K562 (cell line): ENCODE results near the gene ARHGAP35. TPM values are rescaled to one million over a fixed set of nuclear protein-coding genes. Genes with fewer than 3 reads are reported as not detected.

ENCODE experiments used
- ARNT ChIP-seq, 2 experiments: fragments of 450-650 bp; IDR thresholded peaks; 2 replicates each; pipeline ENCODE4 v1.6.1; 2016; ENCODE audit warnings: mild to moderate bottlenecking in 1 of 2
- BACH1 ChIP-seq: fragments of 200-800 bp; sonication (Bioruptor generic); IDR thresholded peaks from 2 replicates; pipeline ENCODE4 v1.6.1; 2016; ENCODE audit warnings: missing genetic modification characterization, missing compliant biosample characterization
- CBX3 ChIP-seq, 2 experiments: IDR thresholded peaks; 1 replicate in 1 of 2; 2 replicates in 1 of 2; pipeline ENCODE4 v1.6.1; 2012; ENCODE audit warnings: inconsistent platforms in 2 of 2, low read length in 2 of 2, borderline replicate concordance in 1 of 2, control low read depth in 1 of 2
- CBX8 ChIP-seq: fragments of 200-600 bp; sonication (generic); IDR thresholded peaks from 2 replicates; pipeline ENCODE4 v1.6.1; 2012; ENCODE audit warnings: borderline replicate concordance, mixed run types, low read depth, mild to moderate bottlenecking, moderate library complexity, mixed read lengths, low read length, control low read depth, inconsistent platforms; ENCODE audit not compliant: poor library complexity, severe bottlenecking; ENCODE audit errors: extremely low read depth
- LCOR ChIP-seq: sonication (generic); formaldehyde crosslinking; IDR thresholded peaks from 2 replicates; pipeline ENCODE4 v1.8.0; 2022; ENCODE audit warnings: mild to moderate bottlenecking, missing genetic modification reagents
- MTA1 ChIP-seq: fragments of 450-650 bp; IDR thresholded peaks from 2 replicates; pipeline ENCODE4 v1.6.1; 2017; ENCODE audit warnings: borderline replicate concordance
- NFE2 ChIP-seq: IDR thresholded peaks from 2 replicates; pipeline ENCODE4 v1.6.1; 2014; ENCODE audit warnings: antibody characterized with exemption, low read depth
- NFRKB ChIP-seq: fragments of 450-650 bp; IDR thresholded peaks from 2 replicates; pipeline ENCODE4 v1.6.1; 2016; ENCODE audit warnings: low read depth
- NR2C2 ChIP-seq, 2 experiments: fragments of 200-800 bp in 1 of 2; sonication (Bioruptor generic) in 1 of 2; sonication (generic) in 1 of 2; formaldehyde crosslinking in 1 of 2; IDR thresholded peaks; 2 replicates each; pipeline versions ENCODE4 v1.6.1 to v1.8.0; 2016 to 2022; ENCODE audit warnings: mild to moderate bottlenecking in 1 of 2, missing compliant biosample characterization in 1 of 2, missing genetic modification characterization in 1 of 2, missing genetic modification reagents in 1 of 2
- SFPQ ChIP-seq: fragments of 200-400 bp; formaldehyde crosslinking; IDR thresholded peaks from 2 replicates; pipeline ENCODE4 v1.6.1; 2017; ENCODE audit warnings: mild to moderate bottlenecking, low read depth, low read length, moderate library complexity
- ZMIZ1 ChIP-seq, 2 experiments: fragments of 150-350 bp in 1 of 2; IDR thresholded peaks; 2 replicates each; pipeline ENCODE4 v1.6.1; 2012 to 2016; ENCODE audit warnings: low read depth in 2 of 2, low read length in 2 of 2, mild to moderate bottlenecking in 1 of 2, moderate library complexity in 1 of 2
- ZNF696 ChIP-seq: fragments of 250-450 bp; sonication (Bioruptor Pico); conservative IDR thresholded peaks from 2 replicates; pipeline ENCODE4 v1.4.0; 2020; ENCODE audit warnings: mild to moderate bottlenecking, moderate library complexity
- ZNF77 ChIP-seq: fragments of 250-450 bp; sonication (Bioruptor Pico); IDR thresholded peaks from 2 replicates; pipeline ENCODE4 v1.5.0; 2020
- polyA plus RNA-seq, 8 experiments: library from polyadenylated mRNA; depleted of rRNA in 4 of 8; stranded (reverse) in 5 of 8; unstranded in 3 of 8; fragments of >200 nt; fragmentation: Nextera tagmentation in 2 of 8; fragmentation: Illumina TruSeq in 1 of 8; extraction: Ambion mirVana in 2 of 8; extraction: Trizol in 1 of 8; gene quantifications; 2 replicates each; pipeline versions ENCODE4 v1.2.1 to v1.2.3, GENCODE V29; 2011 to 2014; ENCODE audit warnings: inconsistent platforms in 1 of 8, missing spikeins in 1 of 8
- total RNA-seq, 7 experiments: library from RNA; depleted of rRNA in 6 of 7; stranded (reverse); fragments of >200 nt in 6 of 7; fragmentation: Illumina TruSeq in 2 of 7; extraction: Trizol in 2 of 7; gene quantifications; 2 replicates each; pipeline versions ENCODE4 v1.2.1 to v1.2.3, GENCODE V29; 2011 to 2021; ENCODE audit warnings: low replicate concordance in 1 of 7

Gene ARHGAP35
- total and polyA plus RNA-seq, 9 of the 15 experiments (the other 6 are each of a cell fraction or from before 2014, with no cell fraction given) = 0.27 to 26.4 (median 10.2) TPM

GRCh38 chr19:46862974-46863632 lies 2.3 kb downstream of the ARHGAP35 start (continued):
- TF ChIP-seq ZMIZ1 (IDR thresholded peaks at IDR 0.05; ENCODE audit: low read depth in 2 of 2, low read length in 2 of 2) (no peak), ZNF696 (CRISPR knock-in tag) (no peak), CBX8 (no peak), BACH1 (tag) (no peak), ARNT (IDR thresholded peaks at IDR 0.05) (0 out of 4 replicates have a peak, but pooled peaks of 1 of the 2 experiments have one; percentile 16), LCOR (CRISPR knock-in tag) (no peak), NR2C2 (CRISPR knock-in tag; IDR thresholded peaks at IDR 0.05) (no peak), NR2C2 (tag; IDR thresholded peaks at IDR 0.05) (no peak), NFE2 (0 out of 2 replicates have a peak, but pooled peaks have one; percentile 24), SFPQ (no peak), ZNF77 (no peak), NFRKB (no peak), MTA1 (peak; percentile 67; the same call in 1 of the 2 replicates), CBX3 (IDR thresholded peaks at IDR 0.05; ENCODE audit: borderline replicate concordance in 1 of 2, low read length in 2 of 2) (no peak)
